ENCODE measurements around the gene SLC25A21. TPM values are rescaled to one million over a fixed set of nuclear protein-coding genes. Genes with fewer than 3 reads are reported as not detected.

Gene SLC25A21
- total RNA-seq, 1 experiment from 2014 or later: 7.1 TPM

DNA sequence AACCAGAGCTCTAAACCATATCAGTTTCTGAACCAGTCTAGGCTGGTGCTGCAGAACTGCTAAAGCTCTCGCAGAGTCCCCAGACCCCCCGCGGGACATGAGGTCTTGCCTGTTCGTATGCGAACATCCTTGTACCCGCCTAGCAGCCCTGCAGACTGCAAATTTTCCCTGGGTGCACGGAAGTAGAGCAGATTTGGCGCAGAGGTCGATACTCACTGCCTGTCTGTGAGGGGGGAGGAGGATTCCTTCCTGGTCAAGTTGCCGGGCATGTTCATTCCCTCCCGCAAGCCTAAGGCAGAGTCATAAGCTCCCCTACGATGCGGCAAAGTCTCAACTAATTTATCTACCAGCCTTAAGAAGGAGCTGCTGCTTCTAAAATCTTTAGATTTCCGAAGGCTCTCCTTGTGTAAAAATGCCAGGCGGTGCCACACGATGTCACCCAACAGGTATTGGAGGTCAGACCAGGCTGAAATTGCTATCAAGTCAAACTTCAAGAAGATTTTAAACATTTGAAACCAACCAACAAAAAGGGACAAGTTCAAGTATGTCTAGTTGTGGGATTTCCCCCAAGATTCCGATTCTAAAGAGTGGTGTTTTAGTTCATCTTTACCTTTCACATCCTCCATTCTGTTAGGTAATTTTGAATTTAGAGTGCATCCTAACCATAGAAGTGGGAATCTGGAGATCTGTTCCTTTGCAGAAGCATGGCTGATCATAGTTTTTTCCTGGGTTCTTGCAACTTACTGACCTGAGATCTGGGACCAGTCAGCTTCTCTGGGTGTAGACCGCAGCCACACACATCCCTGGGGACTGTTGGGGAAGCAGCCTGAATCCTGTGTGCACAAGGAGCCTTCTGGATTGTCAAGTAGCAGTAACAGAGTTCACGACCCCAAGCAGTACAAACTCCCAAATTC is 512.3 kb downstream of the SLC25A21 start:
- Histone ChIP-seq H3K14ac (ENCODE audit: insufficient read depth, low read length) (no peak overlapping the region), H3K4me2 (ENCODE audit: insufficient read depth, insufficient read length, low read length) (no peak overlapping the region), H3K18ac (ENCODE audit: insufficient read length, low read depth, low read length) (no peak overlapping the region), H3K79me2 (ENCODE audit: insufficient read depth, low read length) (no peaks in the 10 kb centered on the region), H3K56ac (ENCODE audit: insufficient read length, low read depth, low read length) (no peak overlapping the region), H4K5ac (ENCODE audit: insufficient read length, low read depth, low read length) (no peak overlapping the region), H4K91ac (ENCODE audit: insufficient read length, low read depth, low read length) (no peak overlapping the region), H2BK15ac (ENCODE audit: low read depth, low read length) (no peak overlapping the region), H3K9ac (ENCODE audit: extremely low read depth, insufficient read length, low read length) (no peak overlapping the region), H2BK120ac (ENCODE audit: low read depth, low read length, poor library complexity, severe bottlenecking) (no peak overlapping the region), H2AK5ac (ENCODE audit: insufficient read length, low read length) (no peak overlapping the region), H3K9me3 (ENCODE audit: control insufficient read depth, low read depth, low read length) (no peaks in the 10 kb centered on the region), H4K8ac (replicated peaks; ENCODE audit: insufficient read length, low read depth, low read length) (no peak overlapping the region), H3K4ac (ENCODE audit: low read depth, low read length) (no peak overlapping the region), H3K23me2 (ENCODE audit: insufficient read length, low read depth, low read length, poor library complexity, severe bottlenecking) (peaks cover 6% of the 10 kb centered on the region), H3K23ac (ENCODE audit: insufficient read length, low read depth, low read length) (no peak overlapping the region), H3K27ac (ENCODE audit: insufficient read length, low read depth, low read length) (no peak overlapping the region), H2BK5ac (ENCODE audit: insufficient read length, low read length) (no peak overlapping the region), H3K79me1 (ENCODE audit: insufficient read depth, low read depth, low read length, poor library complexity, severe bottlenecking) (no peaks in the 10 kb centered on the region), H3K27me3 (ENCODE audit: insufficient read depth, low read length) (peaks cover 92% of the 10 kb centered on the region), H4K20me1 (ENCODE audit: control insufficient read depth, insufficient read depth, insufficient read length) (no peaks in the 10 kb centered on the region), H3T11ph (ENCODE audit: low read length) (no peak overlapping the region), H3K4me1 (ENCODE audit: insufficient read depth, low read length) (no peaks in the 10 kb centered on the region), H2BK20ac (ENCODE audit: low read depth, low read length, poor library complexity, severe bottlenecking) (no peak overlapping the region), H2AFZ (ENCODE audit: low read length) (no peak overlapping the region), H2BK12ac (ENCODE audit: insufficient read length, low read depth, low read length) (no peak overlapping the region)
- TF ChIP-seq, protein P1, sequence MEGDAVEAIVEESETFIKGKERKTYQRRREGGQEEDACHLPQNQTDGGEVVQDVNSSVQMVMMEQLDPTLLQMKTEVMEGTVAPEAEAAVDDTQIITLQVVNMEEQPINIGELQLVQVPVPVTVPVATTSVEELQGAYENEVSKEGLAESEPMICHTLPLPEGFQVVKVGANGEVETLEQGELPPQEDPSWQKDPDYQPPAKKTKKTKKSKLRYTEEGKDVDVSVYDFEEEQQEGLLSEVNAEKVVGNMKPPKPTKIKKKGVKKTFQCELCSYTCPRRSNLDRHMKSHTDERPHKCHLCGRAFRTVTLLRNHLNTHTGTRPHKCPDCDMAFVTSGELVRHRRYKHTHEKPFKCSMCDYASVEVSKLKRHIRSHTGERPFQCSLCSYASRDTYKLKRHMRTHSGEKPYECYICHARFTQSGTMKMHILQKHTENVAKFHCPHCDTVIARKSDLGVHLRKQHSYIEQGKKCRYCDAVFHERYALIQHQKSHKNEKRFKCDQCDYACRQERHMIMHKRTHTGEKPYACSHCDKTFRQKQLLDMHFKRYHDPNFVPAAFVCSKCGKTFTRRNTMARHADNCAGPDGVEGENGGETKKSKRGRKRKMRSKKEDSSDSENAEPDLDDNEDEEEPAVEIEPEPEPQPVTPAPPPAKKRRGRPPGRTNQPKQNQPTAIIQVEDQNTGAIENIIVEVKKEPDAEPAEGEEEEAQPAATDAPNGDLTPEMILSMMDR (conservative IDR thresholded peaks at IDR 0.05): no peak
- Mint-ChIP-seq H3K9me3 (peaks cover 2 to 16% of the 10 kb centered on the region in 2 experiments; a peak in 4 of 5 replicates), H3K4me1 (peaks cover 34 to 59% of the 10 kb centered on the region in 2 experiments), H3K4me3 (no peak overlapping the region), H3K36me3 (ENCODE audit: insufficient read depth in 1 of 3, low read depth in 3 of 3) (no peaks in the 10 kb centered on the region; a peak in 2 of 7 replicates), H3K27ac (no peak overlapping the region), H3K27me3 (ENCODE audit: low read depth) (peaks cover 100% of the 10 kb centered on the region)
- no CpG with 5 or more reads among the region's 19 CpGs for WGBS (ENCODE audit: extremely low coverage, insufficient read length, low lambda C conversion rate)
- DNase-seq: no peak

All from H9 (cell line).